Stomach smooth muscle (tissue), 2 donors: ENCODE measurements around the gene CEP170.

ENCODE experiments used
- H3K27ac ChIP-seq: one replicate; pipeline ENCODE4 v1.7.0; 2013; ENCODE audit warnings: mild to moderate bottlenecking, low read length, inconsistent platforms
- H3K27me3 ChIP-seq, 2 donors: one replicate each; pipeline ENCODE4 v1.7.0; 2013; ENCODE audit warnings: low read length in 2 of 2; ENCODE audit not compliant: insufficient read depth in 2 of 2, control insufficient read depth in 1 of 2
- H3K36me3 ChIP-seq, 2 donors: one replicate each; pipeline ENCODE4 v1.7.0; 2013; ENCODE audit warnings: low read length in 2 of 2; ENCODE audit not compliant: control insufficient read depth in 2 of 2, insufficient read depth in 2 of 2
- H3K4me1 ChIP-seq: one replicate; pipeline ENCODE4 v1.7.0; 2013; ENCODE audit warnings: low read length; ENCODE audit not compliant: control insufficient read depth, insufficient read depth
- H3K4me3 ChIP-seq, 2 donors: one replicate each; pipeline ENCODE4 v1.7.0; 2013; ENCODE audit warnings: low read length in 2 of 2
- H3K9ac ChIP-seq, 2 donors: one replicate each; pipeline ENCODE4 v1.7.0; 2013; ENCODE audit warnings: low read length in 2 of 2, mild to moderate bottlenecking in 1 of 2
- H3K9me3 ChIP-seq, 2 donors: one replicate each; pipeline ENCODE4 v1.7.0; 2013; ENCODE audit warnings: low read length in 2 of 2; ENCODE audit not compliant: control insufficient read depth in 2 of 2
- donor health status: healthy.
- donor health status: Pancreatic carcinoma.

CEP170 gene

GRCh38 chr1:243286409-243287122, 31.5 kb upstream of the CEP170 start:
- H3K4me3 ChIP-seq: no peak overlapping the region
- H3K9me3 ChIP-seq: no peaks in the 10 kb centered on the region
- no peak overlapping the region for H3K9ac ChIP-seq
- no peaks in the 10 kb centered on the region for H3K27me3 ChIP-seq
- no peak overlapping the region for H3K27ac ChIP-seq
- H3K4me1 ChIP-seq: no peaks in the 10 kb centered on the region
- peaks cover 6 to 25% of the 10 kb centered on the region in 2 donors for H3K36me3 ChIP-seq

GRCh38 chr1:243281672-243282071, 26.6 kb upstream of the CEP170 start:
- Histone ChIP-seq H3K36me3 (peaks cover 4 to 23% of the 10 kb centered on the region in 2 donors), H3K27ac (no peak overlapping the region), H3K4me3 (no peak overlapping the region)

GRCh38 chr1:243280571-243281129, 25.6 kb upstream of the CEP170 start:
- Histone ChIP-seq H3K4me1 (no peaks in the 10 kb centered on the region), H3K27ac (no peak overlapping the region), H3K9me3 (no peaks in the 10 kb centered on the region), H3K36me3 (peaks cover 7 to 27% of the 10 kb centered on the region in 2 donors), H3K27me3 (no peaks in the 10 kb centered on the region), H3K9ac (no peak overlapping the region), H3K4me3 (no peak overlapping the region)

More at GRCh38 chr1:243281672-243282071, 26.6 kb upstream of the CEP170 start:
- Histone ChIP-seq H3K27me3 (no peaks in the 10 kb centered on the region), H3K9me3 (no peaks in the 10 kb centered on the region), H3K9ac (no peak overlapping the region), H3K4me1 (no peaks in the 10 kb centered on the region)

GRCh38 chr1:243275316-243275715, 20.2 kb upstream of the CEP170 start:
- Histone ChIP-seq H3K9ac (no peak overlapping the region), H3K4me1 (no peaks in the 10 kb centered on the region), H3K9me3 (no peaks in the 10 kb centered on the region), H3K4me3 (no peak overlapping the region), H3K27me3 (no peaks in the 10 kb centered on the region), H3K36me3 (peaks cover 10 to 27% of the 10 kb centered on the region in 2 donors), H3K27ac (no peak overlapping the region)

GRCh38 chr1:243273945-243274344, 18.9 kb upstream of the CEP170 start:
- Histone ChIP-seq H3K4me3 (no peak overlapping the region), H3K4me1 (peaks cover 2% of the 10 kb centered on the region), H3K9me3 (no peaks in the 10 kb centered on the region), H3K36me3 (peaks cover 10 to 27% of the 10 kb centered on the region in 2 donors), H3K9ac (no peak overlapping the region), H3K27ac (no peak overlapping the region), H3K27me3 (no peaks in the 10 kb centered on the region)

GRCh38 chr1:243273506-243273905, 18.4 kb upstream of the CEP170 start:
- Histone ChIP-seq H3K9ac (no peak overlapping the region), H3K9me3 (no peaks in the 10 kb centered on the region), H3K36me3 (peaks cover 10 to 27% of the 10 kb centered on the region in 2 donors), H3K4me3 (no peak overlapping the region), H3K27me3 (no peaks in the 10 kb centered on the region), H3K27ac (no peak overlapping the region), H3K4me1 (peaks cover 4% of the 10 kb centered on the region)

- peaks cover 4% of the 10 kb centered on the region for H3K4me1 ChIP-seq
- H3K27ac ChIP-seq: no peak overlapping the region
- peaks cover 10 to 25% of the 10 kb centered on the region in 2 donors for H3K36me3 ChIP-seq
- no peak overlapping the region for H3K4me3 ChIP-seq
- H3K27me3 ChIP-seq: no peaks in the 10 kb centered on the region
- H3K9ac ChIP-seq: no peak overlapping the region
- H3K9me3 ChIP-seq: no peaks in the 10 kb centered on the region
Observed at GRCh38 chr1:243272401-243272800, 17.3 kb upstream of the CEP170 start.

- Histone ChIP-seq H3K27ac (no peak overlapping the region), H3K9ac (no peak overlapping the region), H3K36me3 (peaks cover 9 to 22% of the 10 kb centered on the region in 2 donors), H3K4me1 (peaks cover 4% of the 10 kb centered on the region), H3K9me3 (no peaks in the 10 kb centered on the region), H3K4me3 (no peak overlapping the region), H3K27me3 (no peaks in the 10 kb centered on the region)
Observed at GRCh38 chr1:243271996-243272395, 16.9 kb upstream of the CEP170 start.

- Histone ChIP-seq H3K27ac (no peak overlapping the region), H3K36me3 (peaks cover 2 to 10% of the 10 kb centered on the region in 2 donors), H3K4me3 (no peak overlapping the region), H3K4me1 (peaks cover 4% of the 10 kb centered on the region), H3K27me3 (no peaks in the 10 kb centered on the region), H3K9me3 (no peaks in the 10 kb centered on the region), H3K9ac (no peak overlapping the region)
Observed at GRCh38 chr1:243270097-243270864, 15.2 kb upstream of the CEP170 start.

- no peaks in the 10 kb centered on the region for H3K27me3 ChIP-seq
- no peaks in the 10 kb centered on the region for H3K9me3 ChIP-seq
- no peak overlapping the region for H3K27ac ChIP-seq
- H3K9ac ChIP-seq: no peak overlapping the region
- no peak overlapping the region for H3K4me3 ChIP-seq
- H3K4me1 ChIP-seq: peaks cover 4% of the 10 kb centered on the region
- H3K36me3 ChIP-seq: peaks cover 2 to 5% of the 10 kb centered on the region in 2 donors
Observed at GRCh38 chr1:243269461-243269801, 14.3 kb upstream of the CEP170 start.
